ENCODE data around the gene CTU2.

Gene CTU2

DNA sequence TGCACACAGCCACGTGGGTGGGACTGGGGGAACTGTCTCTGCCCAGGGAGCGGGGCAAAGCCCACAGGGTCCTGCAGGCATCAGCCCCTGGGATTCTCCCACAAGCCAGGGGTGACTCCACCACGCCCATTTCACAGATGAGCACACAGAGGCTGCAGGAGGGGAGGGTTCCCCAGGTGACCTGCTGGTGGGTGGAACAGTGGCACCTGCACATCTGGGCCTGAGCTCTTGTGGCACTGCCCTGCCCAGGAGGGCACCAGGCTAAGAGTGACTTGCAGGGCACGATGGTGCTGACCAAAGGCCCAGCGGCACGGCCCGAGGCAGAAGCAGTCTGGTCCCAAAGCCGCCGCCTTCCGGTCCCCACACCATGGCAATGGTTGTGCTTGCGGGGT is 54.8 kb downstream of the CTU2 start:
- no peak for DNase-seq (ENCODE audit: low spot score)

DNA sequence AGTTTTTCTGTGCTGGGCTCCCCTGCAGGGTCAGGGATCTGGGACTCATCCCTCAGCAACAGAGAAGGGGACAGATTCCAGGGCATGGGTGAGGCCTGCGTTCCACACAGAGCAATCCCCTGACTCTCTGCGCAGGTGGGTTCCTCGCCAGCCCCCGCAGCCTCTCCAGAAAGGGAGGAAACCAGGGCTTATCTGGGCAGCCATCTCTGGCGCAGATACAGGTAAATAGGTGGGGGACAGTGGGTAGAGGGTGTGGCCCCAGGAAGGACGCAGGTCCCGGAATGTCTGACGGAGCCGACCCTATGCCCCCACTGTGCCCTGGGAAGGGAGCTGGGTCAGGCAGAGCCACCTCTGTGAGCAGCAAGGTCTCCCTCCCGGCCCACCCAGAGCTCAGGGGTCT is 55.5 kb downstream of the CTU2 start:
- no peak for DNase-seq (ENCODE audit: low spot score)

DNA sequence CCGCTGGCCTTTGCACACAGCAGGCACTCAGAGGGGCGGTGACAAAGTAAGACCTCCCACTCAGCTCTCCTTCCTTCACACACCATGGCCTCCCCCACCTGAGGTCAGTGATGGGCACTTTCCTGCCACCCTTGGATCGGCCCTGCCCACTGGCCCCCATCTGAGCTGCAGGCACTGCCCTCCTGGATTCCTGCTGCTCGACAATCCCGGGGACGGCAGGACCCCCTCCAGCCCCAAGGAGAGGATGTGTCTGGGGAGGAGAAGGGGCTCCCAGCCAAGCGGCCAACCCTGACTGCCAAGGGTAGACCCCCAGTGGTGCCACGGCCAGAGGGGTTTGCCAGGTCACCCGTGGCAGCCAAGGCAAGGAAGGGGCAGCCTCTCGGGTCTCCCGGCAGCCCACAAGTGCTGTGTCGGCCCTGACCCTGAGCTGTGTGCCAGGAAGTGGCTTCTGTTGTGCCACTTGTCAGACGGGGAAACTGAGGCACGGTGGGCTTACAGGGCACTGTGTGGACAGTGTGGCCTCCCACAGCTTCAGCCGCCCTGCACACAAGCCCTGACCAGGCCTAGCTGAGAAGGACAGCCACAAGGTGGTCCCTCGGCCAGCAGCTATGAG is 56.1 kb downstream of the CTU2 start:
- no peak for DNase-seq (ENCODE audit: low spot score)

DNA sequence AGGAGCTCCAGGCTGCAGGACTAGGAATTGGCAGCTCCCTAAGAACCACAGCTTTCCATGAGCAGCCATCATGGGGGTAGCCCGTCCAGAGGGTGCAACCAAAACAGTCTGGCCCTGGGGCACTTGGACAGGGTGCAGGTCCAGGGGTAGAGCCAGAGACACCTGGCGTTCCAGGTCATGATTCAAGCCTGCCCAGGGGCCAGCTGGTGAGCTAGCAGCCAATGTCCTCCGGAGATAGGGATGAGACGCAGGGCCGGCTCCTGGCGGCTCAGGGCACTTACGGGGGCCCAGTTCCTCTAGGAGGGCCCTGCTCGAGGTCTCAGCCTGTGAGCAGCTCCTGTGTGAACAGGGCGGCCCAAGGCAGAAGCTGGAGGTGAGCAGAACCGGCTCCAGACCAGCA is 56.6 kb downstream of the CTU2 start:
- no peak for DNase-seq (ENCODE audit: low spot score)

DNA sequence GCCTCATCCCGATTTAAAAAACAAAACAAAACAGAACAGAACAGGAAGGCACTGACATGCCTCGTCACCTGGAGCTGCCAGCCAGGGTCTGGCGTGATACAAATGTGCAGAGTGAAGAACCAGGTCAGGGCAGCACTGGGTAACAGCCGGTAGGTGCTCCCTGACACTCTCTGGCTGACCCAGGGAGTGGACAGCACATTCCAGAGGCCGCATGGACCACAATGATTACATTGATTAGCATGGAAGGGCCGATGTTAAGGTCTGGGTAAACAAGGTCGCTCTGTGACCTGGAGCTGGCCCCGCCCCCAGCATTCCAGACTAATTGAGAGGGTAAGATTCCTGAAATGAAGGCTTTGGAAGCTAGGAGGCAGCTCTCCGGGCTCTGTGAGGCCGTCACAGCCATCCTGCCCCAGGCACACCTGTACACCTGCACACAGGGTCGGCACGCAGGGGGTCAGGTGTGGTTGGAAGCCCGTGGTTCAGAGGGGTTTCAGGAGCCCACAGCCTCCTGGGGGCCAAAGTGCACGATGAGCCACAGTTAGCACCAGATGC is 57.3 kb downstream of the CTU2 start:
- DNase-seq (ENCODE audit: low spot score): no peak

DNA sequence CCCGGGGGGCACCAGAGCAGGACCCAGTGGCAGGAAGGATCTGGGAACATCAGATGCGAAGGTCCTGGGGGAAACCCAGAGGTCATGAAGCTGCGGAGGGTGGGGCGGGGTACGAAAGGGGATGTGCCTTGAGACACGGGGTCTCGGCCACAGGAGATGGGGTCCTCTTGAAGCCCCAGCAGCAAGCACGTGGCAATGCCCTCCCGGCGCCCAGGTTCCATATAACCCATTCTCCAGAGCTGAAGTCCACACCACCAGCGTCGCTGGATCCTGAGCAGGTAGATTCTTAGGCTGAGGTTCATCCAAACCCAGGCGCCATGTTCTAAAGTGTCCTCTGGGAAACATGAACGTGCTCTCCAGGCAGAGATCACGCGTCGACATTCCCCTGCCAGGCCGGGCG is 57.8 kb downstream of the CTU2 start:
- no peak for DNase-seq (ENCODE audit: low spot score)

DNA sequence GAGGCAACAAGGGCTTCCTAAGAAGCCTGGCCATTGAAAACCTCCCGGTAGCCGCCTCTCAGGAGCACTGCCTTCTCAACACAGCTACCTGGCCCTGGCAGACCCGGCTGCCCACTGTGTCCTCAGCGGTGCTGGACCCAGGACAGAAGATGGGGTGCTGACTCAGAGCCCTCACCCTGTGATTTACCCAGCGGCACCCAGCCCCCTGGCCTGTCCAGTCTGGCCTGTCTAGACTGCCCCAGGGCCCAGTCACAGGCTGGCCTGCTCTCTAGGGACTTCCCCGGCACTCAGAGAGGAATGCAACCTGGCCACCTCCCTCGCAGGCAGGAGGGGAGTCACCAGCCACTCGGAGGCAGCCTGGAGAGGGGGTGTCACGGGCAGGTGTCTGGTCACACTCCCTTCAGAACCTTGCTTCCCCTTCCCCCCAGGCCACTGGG is 58.6 kb downstream of the CTU2 start:
- no peak for DNase-seq (ENCODE audit: low spot score)

All from putamen (tissue), 1 donor.